NT2/D1 (cell line): ENCODE data around the gene SRGAP3.

ENCODE experiments used
- YY1 ChIP-seq: IDR thresholded peaks from 2 replicates; pipeline ENCODE4 v1.6.1; 2011; ENCODE audit not compliant: insufficient read length, insufficient read depth
- ZNF274 ChIP-seq: IDR thresholded peaks from 2 replicates; pipeline ENCODE4 v1.6.1; 2011; ENCODE audit warnings: mild to moderate bottlenecking, low read depth, low read length

- TF ChIP-seq ZNF274 (no peak), YY1 (no peak)
Observed at GRCh38 chr3:9013782-9014563, 235.5 kb downstream of the SRGAP3 start.
